Fibroblast of villous mesenchyme (primary cell): Measurements from ENCODE around the gene ALAD. TPM values are rescaled to one million over a fixed set of nuclear protein-coding genes. Genes with fewer than 3 reads are reported as not detected.

Source experiments
- DNase-seq: peaks from one replicate; pipeline ENCODE4 v3.0.0-alpha.2; 2010; ENCODE audit warnings: low read depth
- H3K4me3 ChIP-seq: 2 replicates; pipeline ENCODE4 v1.5.1; 2011; ENCODE audit warnings: low read depth, mild to moderate bottlenecking, low read length
- CTCF ChIP-seq: IDR thresholded peaks from 2 replicates; pipeline ENCODE4 v1.5.1; 2012; ENCODE audit warnings: low read depth, mild to moderate bottlenecking, low read length; ENCODE audit not compliant: insufficient read depth
- total RNA-seq: library from RNA; depleted of rRNA; stranded (reverse); fragments of >200 nt; gene quantifications from 2 replicates; pipeline ENCODE4 v1.2.3, GENCODE V29; 2012

ALAD gene
- total RNA-seq, 1 donor, result 14.2 TPM

GRCh38 chr9:113398796-113399195 is 2.3 kb downstream of the ALAD start:
- DNase-seq, result no peak
- no peak overlapping the region for H3K4me3 ChIP-seq
- TF ChIP-seq CTCF, result no peak

- H3K4me3 ChIP-seq, result no peak overlapping the region
- no peak for TF ChIP-seq CTCF
- DNase-seq, result no peak
Measured at GRCh38 chr9:113397203-113397631, 3.9 kb downstream of the ALAD start.

GRCh38 chr9:113395000-113395861 is 5.9 kb downstream of the ALAD start:
- no peak overlapping the region for H3K4me3 ChIP-seq
- no peak for DNase-seq
- TF ChIP-seq CTCF, result no peak

- H3K4me3 ChIP-seq, result no peak overlapping the region
- no peak for DNase-seq
- TF ChIP-seq CTCF, result no peak
Measured at GRCh38 chr9:113393281-113393680, 7.8 kb downstream of the ALAD start.

GRCh38 chr9:113391917-113392316 is 9.2 kb downstream of the ALAD start:
- H3K4me3 ChIP-seq, result no peak overlapping the region
- no peak for DNase-seq
- TF ChIP-seq CTCF, result no peak

- no peak for DNase-seq
Measured at GRCh38 chr9:113390192-113390960, 10.7 kb downstream of the ALAD start.

More at GRCh38 chr9:113390192-113390960, 10.7 kb downstream of the ALAD start:
- TF ChIP-seq CTCF, result no peak
- H3K4me3 ChIP-seq, result no peak overlapping the region
